NK-92 (cell line): ENCODE results near the gene TTLL10.

Source experiments
- DNase-seq: peaks from one replicate; lab custom pipeline; 2025; ENCODE audit not compliant: unreplicated experiment; lab: John Stamatoyannopoulos, UW

Gene TTLL10

GRCh38 chr1:1204425-1204920 lies 30.8 kb downstream of the TTLL10 start:
- DNase-seq, result no peak

GRCh38 chr1:1204998-1205768 lies 31.5 kb downstream of the TTLL10 start:
- DNase-seq, result no peak

GRCh38 chr1:1205769-1206375 lies 32.2 kb downstream of the TTLL10 start:
- no peak for DNase-seq

GRCh38 chr1:1206376-1206965 lies 32.8 kb downstream of the TTLL10 start, which contains the start of gene TNFRSF18:
TSS of gene TNFRSF18 (minus strand) at chr1:1206592. CDS start at chr1:1206571, 21 bp downstream.
- no peak for DNase-seq

GRCh38 chr1:1206966-1207531 lies 33.4 kb downstream of the TTLL10 start:
- no peak for DNase-seq

- no peak for DNase-seq
These were observed 33.9 kb downstream of the TTLL10 start for GRCh38 chr1:1207571-1207892.

GRCh38 chr1:1208713-1209433 lies 35.2 kb downstream of the TTLL10 start:
- no peak for DNase-seq

GRCh38 chr1:1210726-1211540 lies 37.3 kb downstream of the TTLL10 start:
- no peak for DNase-seq

- no peak for DNase-seq
These were observed 38.1 kb downstream of the TTLL10 start for GRCh38 chr1:1211541-1212441.

- DNase-seq, result no peak
These were observed 39.2 kb downstream of the TTLL10 start for GRCh38 chr1:1212780-1213344.

GRCh38 chr1:1213345-1214265 lies 39.9 kb downstream of the TTLL10 start, which contains the start of gene TNFRSF4:
TSS of gene TNFRSF4 (minus strand) at chr1:1214153. CDS start at chr1:1214127, 26 bp downstream.
- DNase-seq, result no peak

GRCh38 chr1:1215080-1215676 lies 41.5 kb downstream of the TTLL10 start:
- DNase-seq, result no peak

- DNase-seq, result no peak
These were observed 42.4 kb downstream of the TTLL10 start for GRCh38 chr1:1215881-1216605.

- no peak for DNase-seq
These were observed 43.3 kb downstream of the TTLL10 start for GRCh38 chr1:1216770-1217620.

GRCh38 chr1:1217621-1218523 lies 44.2 kb downstream of the TTLL10 start:
- DNase-seq, result no peak
